Right atrium auricular region (tissue), 2 donors: ENCODE results near the gene CCDC184. TPM values are rescaled to one million over a fixed set of nuclear protein-coding genes. Genes with fewer than 3 reads are reported as not detected.
A peak's percentile ranks its signal among the peaks of the same experiment; 100 is the strongest.
"Not testable (repeated sequence)": the region's sequence is repeated elsewhere in the genome, so short reads cannot be mapped to it uniquely, and the experiment has no call there.

Source experiments
- DNase-seq: peaks from one replicate; pipeline ENCODE4 v3.0.0-alpha.2; 2019; ENCODE audit warnings: low spot score
- H3K27ac ChIP-seq, 2 donors: fragments of 200-600 bp; sonication (generic); 1 replicate in 1 of 2; 2 replicates in 1 of 2; pipeline ENCODE4 v1.5.1; 2016 to 2019
- H3K27me3 ChIP-seq, 2 donors: fragments of 200-600 bp; sonication (generic); one replicate each; pipeline versions ENCODE4 v1.5.1 to v1.6.0; 2017 to 2019
- H3K36me3 ChIP-seq: fragments of 200-600 bp; sonication (generic); one replicate; pipeline ENCODE4 v1.5.1; 2016
- H3K4me1 ChIP-seq, 2 donors: fragments of 200-600 bp; sonication (generic); one replicate each; pipeline versions ENCODE4 v1.5.1 to v1.6.0; 2017 to 2019
- H3K4me3 ChIP-seq, 2 donors: fragments of 200-600 bp; sonication (generic); 1 replicate in 1 of 2; 2 replicates in 1 of 2; pipeline ENCODE4 v1.5.1; 2017 to 2019; ENCODE audit warnings: mild to moderate bottlenecking in 1 of 2, moderate library complexity in 1 of 2
- H3K9me3 ChIP-seq, 2 donors: fragments of 200-600 bp; sonication (generic); one replicate each; pipeline ENCODE4 v1.5.1; 2019
- CTCF ChIP-seq, 2 donors: fragments of 200-600 bp; sonication (generic); IDR thresholded peaks; one replicate each; pipeline ENCODE4 v1.5.1; 2019; ENCODE audit warnings: antibody characterized with exemption in 2 of 2
- total RNA-seq, 2 donors: library from RNA; depleted of rRNA; stranded (reverse); fragments of >200 nt; gene quantifications; one replicate each; pipeline ENCODE4 v1.1.0, GENCODE V29; 2016

Gene CCDC184
- total RNA-seq, 2 donors from 2014 or later, result 0.37 to 1.4 TPM

GRCh38 chr12:48151103-48151771 lies 32.2 kb upstream of the CCDC184 start:
- Histone ChIP-seq H3K4me1 (peaks cover 0 to 32% of the 10 kb centered on the region in 2 donors), H3K9me3 (no peaks in the 10 kb centered on the region), H3K4me3 (no peak overlapping the region), H3K27me3 (no peaks in the 10 kb centered on the region), H3K27ac (peak overlapping the region; percentile 47 to 62), H3K36me3 (peaks cover 66% of the 10 kb centered on the region)
- DNase-seq, result no peak
- TF ChIP-seq CTCF (IDR thresholded peaks at IDR 0.05), result no peak

- H3K27me3 ChIP-seq, H3K4me3 ChIP-seq, H3K9me3 ChIP-seq, DNase-seq, H3K27ac ChIP-seq: not testable (repeated sequence)
- Histone ChIP-seq H3K4me1 (peaks cover 0 to 33% of the 10 kb centered on the region in 2 donors), H3K36me3 (peaks cover 24% of the 10 kb centered on the region)
These were observed 27.7 kb upstream of the CCDC184 start for GRCh38 chr12:48155786-48156185.

- H3K9me3 ChIP-seq, result no peaks in the 10 kb centered on the region
- DNase-seq, result no peak
- H3K36me3 ChIP-seq, result peaks cover 16% of the 10 kb centered on the region
- TF ChIP-seq CTCF (IDR thresholded peaks at IDR 0.05), result no peak
- peak overlapping the region; percentile 80 to 89 for H3K27ac ChIP-seq
- no peaks in the 10 kb centered on the region for H3K27me3 ChIP-seq
- H3K4me3 ChIP-seq, result peak overlapping the region; percentile 60 to 67
- H3K4me1 ChIP-seq, result peaks cover 0 to 33% of the 10 kb centered on the region in 2 donors
These were observed 26.8 kb upstream of the CCDC184 start for GRCh38 chr12:48156652-48157017.

- no peaks in the 10 kb centered on the region for H3K9me3 ChIP-seq
- no peaks in the 10 kb centered on the region for H3K27me3 ChIP-seq
- H3K4me1 ChIP-seq, result peaks cover 0 to 32% of the 10 kb centered on the region in 2 donors
- TF ChIP-seq CTCF (IDR thresholded peaks at IDR 0.05), result peak in 1 of 2 donors; percentile 58
- peaks cover 11% of the 10 kb centered on the region for H3K36me3 ChIP-seq
- peak within 1 kb of the TSS; percentile 60 to 67 for H3K4me3 ChIP-seq
- DNase-seq, result peak; percentile 100
- peak within 1 kb of the TSS; percentile 80 to 89 for H3K27ac ChIP-seq
These were observed 26.2 kb upstream of the CCDC184 start, which contains the start of gene ASB8 for GRCh38 chr12:48157018-48157888. ASB8 (minus strand) TSS chr12:48157515; CDS start chr12:48153496, 4,019 bp downstream.

GRCh38 chr12:48157889-48158370 lies 25.5 kb upstream of the CCDC184 start:
- Histone ChIP-seq H3K27me3 (no peaks in the 10 kb centered on the region), H3K36me3 (peaks cover 4% of the 10 kb centered on the region), H3K27ac (peak overlapping the region; percentile 80 to 89), H3K4me3 (peak overlapping the region; percentile 60 to 67), H3K4me1 (peaks cover 0 to 27% of the 10 kb centered on the region in 2 donors), H3K9me3 (no peaks in the 10 kb centered on the region)
- no peak for TF ChIP-seq CTCF (IDR thresholded peaks at IDR 0.05)
- no peak for DNase-seq

GRCh38 chr12:48160046-48160445 lies 23.4 kb upstream of the CCDC184 start:
- no peak for DNase-seq
- Histone ChIP-seq H3K27ac (no peak overlapping the region), H3K9me3 (no peaks in the 10 kb centered on the region), H3K4me1 (peaks cover 0 to 18% of the 10 kb centered on the region in 2 donors), H3K4me3 (no peak overlapping the region), H3K36me3 (no peaks in the 10 kb centered on the region), H3K27me3 (no peaks in the 10 kb centered on the region)
- no peak for TF ChIP-seq CTCF (IDR thresholded peaks at IDR 0.05)
